Fibroblast of mammary gland (primary cell): ENCODE data around the gene CNTN6.

Experiments used
- DNase-seq: peaks from one replicate; pipeline ENCODE4 v3.0.0-alpha.2; 2010; ENCODE audit warnings: low read depth
- H3K4me3 ChIP-seq: 2 replicates; pipeline ENCODE4 v1.5.1; 2011; ENCODE audit warnings: low read depth, mild to moderate bottlenecking, low read length, moderate library complexity; ENCODE audit not compliant: control insufficient read depth
- CTCF ChIP-seq: conservative IDR thresholded peaks from 2 replicates; pipeline ENCODE4 v1.5.1; 2011; ENCODE audit warnings: low read depth, low read length, inconsistent platforms; ENCODE audit not compliant: control insufficient read depth, insufficient read depth

CNTN6 gene

GRCh38 chr3:1147819-1148218 is 55.0 kb downstream of the CNTN6 start:
- no peak overlapping the region for H3K4me3 ChIP-seq
- TF ChIP-seq CTCF: no peak
- DNase-seq: no peak

- TF ChIP-seq CTCF: no peak
- no peak for DNase-seq
- no peak overlapping the region for H3K4me3 ChIP-seq
Measured at GRCh38 chr3:1164101-1164500, 71.3 kb downstream of the CNTN6 start.

- no peak for DNase-seq
- no peak overlapping the region for H3K4me3 ChIP-seq
- no peak for TF ChIP-seq CTCF
Measured at GRCh38 chr3:1171320-1171719, 78.5 kb downstream of the CNTN6 start.

- no peak for TF ChIP-seq CTCF
- no peak for DNase-seq
- H3K4me3 ChIP-seq: no peak overlapping the region
Measured at GRCh38 chr3:1172644-1173043, 79.8 kb downstream of the CNTN6 start.

- TF ChIP-seq CTCF: no peak
- no peak overlapping the region for H3K4me3 ChIP-seq
- peak; percentile 79 for DNase-seq
Measured at GRCh38 chr3:1179146-1179545, 86.3 kb downstream of the CNTN6 start.

GRCh38 chr3:1183320-1184048 is 90.7 kb downstream of the CNTN6 start:
- H3K4me3 ChIP-seq: no peak overlapping the region
- DNase-seq: peak; percentile 98
- no peak for TF ChIP-seq CTCF
